ENCODE results near the gene ZDHHC1.
"Not testable (repeated sequence)": the region's sequence is repeated elsewhere in the genome, so short reads cannot be mapped to it uniquely, and the experiment has no call there.

Gene ZDHHC1

GRCh38 chr16:67430504-67430976 lies 14.3 kb upstream of the ZDHHC1 start:
- DNase-seq, result no peak

DNA sequence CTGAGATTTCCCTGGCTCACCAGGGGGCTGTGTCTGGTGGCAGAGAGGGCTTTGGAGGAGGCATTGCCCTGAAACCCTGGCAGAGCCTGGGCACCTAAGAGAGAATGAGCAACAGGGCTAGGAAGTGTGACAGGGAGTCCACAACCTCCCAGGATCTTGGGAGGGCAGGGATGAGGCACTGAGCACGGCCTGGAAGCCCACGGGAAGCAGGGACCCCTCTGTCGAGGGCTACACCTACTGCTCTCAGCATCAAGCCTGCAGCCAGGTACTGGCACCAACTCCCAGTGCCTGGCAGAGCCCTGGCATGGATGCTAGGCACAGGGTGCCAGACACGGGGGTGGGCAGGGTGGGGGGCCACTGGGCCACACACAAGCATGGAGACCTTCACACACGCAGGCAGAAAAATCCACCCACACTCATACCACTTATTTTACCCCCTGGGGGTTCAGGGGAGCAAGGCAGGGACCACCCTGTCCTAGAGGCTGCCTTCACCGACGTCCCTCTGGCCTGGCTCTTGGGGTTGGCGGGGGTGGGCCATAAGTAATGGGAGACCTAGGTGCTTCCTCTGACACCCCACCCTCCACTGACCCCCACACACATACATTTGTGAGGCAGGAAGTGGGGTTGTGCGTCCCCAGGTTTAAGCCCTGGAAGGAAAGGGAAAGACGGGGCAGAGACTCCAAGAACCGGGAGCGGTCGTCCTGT lies 13.7 kb upstream of the ZDHHC1 start:
- no peak for DNase-seq

DNA sequence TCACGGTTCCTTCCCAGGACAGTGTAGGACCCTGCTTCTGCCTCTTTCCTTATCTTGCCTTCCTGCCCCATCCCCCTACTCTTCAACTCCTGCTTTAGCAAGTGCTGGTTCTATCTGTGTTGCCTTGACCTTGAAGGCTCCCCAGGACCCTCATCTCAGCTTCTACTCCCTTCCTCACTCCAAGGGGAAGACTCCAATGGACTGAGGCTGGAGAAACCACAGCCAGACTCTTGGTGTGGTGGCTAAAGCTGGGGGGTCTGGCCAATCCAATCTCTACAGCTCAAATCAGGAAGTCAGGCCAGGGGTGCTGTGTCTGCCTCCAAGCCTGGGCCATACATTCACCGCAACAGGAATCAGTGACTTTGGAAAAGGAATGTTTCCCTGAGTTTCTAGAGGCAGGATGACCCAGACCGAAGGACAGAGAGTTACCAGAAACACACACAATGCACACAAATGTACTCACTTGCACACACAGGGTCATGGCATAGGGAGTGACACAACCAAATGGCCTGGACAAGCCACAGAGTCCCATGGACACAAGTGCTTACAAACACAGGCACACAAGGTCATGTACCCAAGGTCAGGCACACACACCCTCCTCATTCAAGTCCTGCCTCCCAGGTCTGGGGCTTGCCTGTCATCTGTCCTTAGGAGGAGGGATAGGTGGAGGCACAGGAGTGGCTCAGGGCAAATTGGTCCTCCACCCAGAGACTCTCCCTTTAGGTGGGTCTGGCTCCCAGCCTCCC lies 12.9 kb upstream of the ZDHHC1 start:
- no peak for DNase-seq

GRCh38 chr16:67428146-67428731 lies 12.0 kb upstream of the ZDHHC1 start:
- peak; percentile 29 for DNase-seq

GRCh38 chr16:67426950-67427349 lies 10.7 kb upstream of the ZDHHC1 start:
- no peak for DNase-seq

DNA sequence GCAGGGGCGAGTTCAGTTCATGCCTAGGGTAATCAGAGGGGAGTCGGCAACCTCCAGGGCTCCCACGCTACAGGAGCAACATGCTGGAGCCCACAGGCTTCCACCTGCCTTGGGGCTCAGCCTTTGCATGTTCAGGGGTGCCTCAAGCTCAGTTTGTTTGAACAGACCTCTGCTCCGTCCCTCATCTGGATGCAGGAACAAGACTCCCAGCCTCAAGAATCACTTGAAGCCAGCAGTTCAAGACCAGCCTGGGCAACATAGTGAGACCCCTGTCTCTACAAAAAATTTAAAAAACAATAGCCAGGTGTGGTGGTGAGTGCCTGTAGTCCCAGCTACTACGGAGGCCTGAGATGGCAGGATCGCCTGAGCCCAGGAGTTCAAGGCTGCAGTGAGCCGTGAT lies 9.7 kb upstream of the ZDHHC1 start:
- DNase-seq, result no peak

- no peak for DNase-seq
These were observed 9.3 kb upstream of the ZDHHC1 start for GRCh38 chr16:67425580-67425979.

DNA sequence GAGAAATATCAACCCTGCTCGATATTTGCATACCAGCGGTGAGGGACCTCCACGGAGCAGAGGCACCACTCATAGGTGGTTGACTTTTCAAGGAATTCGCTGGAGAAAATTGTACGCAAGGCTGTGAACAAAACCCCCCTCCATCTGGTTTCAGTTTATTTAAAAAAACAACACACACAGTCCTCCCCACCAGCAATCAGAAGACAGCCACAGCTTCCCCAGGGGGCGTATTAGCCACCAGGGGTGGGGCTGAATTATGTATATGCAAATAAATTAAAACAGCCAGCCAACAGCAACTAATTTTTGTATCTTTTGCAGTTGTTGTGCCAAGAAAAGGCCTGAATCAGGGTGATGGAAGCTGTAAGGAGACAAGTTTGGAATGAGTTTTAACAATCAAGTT lies 8.8 kb upstream of the ZDHHC1 start:
- DNase-seq, result no peak

DNA sequence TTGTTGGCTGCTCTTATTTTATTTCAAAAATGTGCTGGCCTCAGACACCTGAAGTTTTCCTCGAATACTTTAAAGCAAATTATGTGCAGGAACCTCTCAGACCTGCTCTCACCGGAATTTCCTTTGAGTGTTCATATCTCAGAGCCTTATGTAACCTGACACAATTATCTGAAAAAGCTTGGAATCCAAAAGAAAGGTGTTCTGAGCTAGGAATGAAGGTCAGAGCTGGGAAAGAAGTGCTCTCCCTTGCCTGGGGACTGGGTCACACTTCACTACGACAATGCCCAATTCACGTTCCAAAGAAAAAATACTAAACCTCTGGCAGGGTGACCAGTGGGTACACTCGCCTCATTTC lies 8.0 kb upstream of the ZDHHC1 start:
- no peak for DNase-seq

GRCh38 chr16:67423611-67424260 lies 7.5 kb upstream of the ZDHHC1 start:
- DNase-seq, result no peak

DNA sequence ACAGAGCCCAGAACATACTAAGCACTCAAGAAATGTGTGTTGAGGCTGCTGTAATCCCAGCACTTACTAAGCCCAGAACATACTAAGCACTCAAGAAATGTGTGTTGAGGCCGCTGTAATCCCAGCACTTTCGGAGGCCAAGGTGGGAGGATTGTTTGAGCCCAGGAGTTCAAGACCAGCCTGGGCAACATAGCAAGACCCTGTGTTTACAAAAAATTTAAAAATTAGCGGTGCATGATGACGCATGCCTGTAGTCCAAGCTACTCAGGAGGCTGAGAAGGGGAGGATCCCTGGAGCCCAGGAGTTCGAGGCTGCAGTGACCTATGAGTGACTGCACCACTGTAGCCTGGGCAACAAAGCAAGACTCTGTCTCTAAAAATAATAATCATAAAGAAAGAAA lies 6.7 kb upstream of the ZDHHC1 start:
- no peak for DNase-seq

DNA sequence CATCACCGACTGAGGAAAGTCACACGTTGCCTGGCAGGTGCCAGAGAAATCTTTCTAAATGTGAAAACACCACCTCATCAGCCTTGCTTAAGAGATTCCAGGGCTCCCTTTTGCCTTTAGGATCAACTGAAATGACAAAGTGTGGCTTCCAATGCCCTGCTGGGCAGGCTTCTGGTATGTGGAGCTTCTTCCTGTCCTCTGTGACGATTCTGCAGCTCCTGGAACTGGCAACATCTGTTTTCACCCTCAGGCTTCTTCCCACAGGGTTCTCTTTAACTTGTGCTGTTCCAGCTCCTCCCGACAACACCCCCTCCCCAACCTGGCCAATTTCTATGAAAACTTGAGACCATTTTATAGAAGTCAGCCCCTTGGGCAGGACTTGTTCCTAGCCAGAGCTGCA lies 4.8 kb upstream of the ZDHHC1 start:
- DNase-seq, result no peak

DNA sequence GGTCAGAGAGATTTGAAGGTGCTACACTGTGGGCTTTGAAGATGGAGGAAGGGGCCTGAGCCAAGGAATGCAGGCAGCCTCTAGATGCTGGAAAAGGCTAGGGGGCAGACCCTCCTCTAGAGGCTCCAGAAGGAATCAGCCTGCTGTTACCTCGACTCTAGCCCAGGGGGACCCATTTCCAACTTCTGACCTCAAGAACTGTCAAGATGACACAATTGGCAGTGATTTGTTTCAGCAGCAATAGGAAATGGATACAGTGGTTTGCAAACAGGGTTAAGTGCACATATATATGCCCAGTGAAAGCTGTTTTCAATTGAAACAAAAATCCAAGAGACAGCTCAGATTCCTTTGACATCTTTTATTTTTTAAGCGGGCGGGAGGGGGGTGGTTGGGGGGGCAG lies 3.7 kb upstream of the ZDHHC1 start:
- no peak for DNase-seq

GRCh38 chr16:67419502-67419901 lies 3.2 kb upstream of the ZDHHC1 start:
- DNase-seq, result no peak

DNA sequence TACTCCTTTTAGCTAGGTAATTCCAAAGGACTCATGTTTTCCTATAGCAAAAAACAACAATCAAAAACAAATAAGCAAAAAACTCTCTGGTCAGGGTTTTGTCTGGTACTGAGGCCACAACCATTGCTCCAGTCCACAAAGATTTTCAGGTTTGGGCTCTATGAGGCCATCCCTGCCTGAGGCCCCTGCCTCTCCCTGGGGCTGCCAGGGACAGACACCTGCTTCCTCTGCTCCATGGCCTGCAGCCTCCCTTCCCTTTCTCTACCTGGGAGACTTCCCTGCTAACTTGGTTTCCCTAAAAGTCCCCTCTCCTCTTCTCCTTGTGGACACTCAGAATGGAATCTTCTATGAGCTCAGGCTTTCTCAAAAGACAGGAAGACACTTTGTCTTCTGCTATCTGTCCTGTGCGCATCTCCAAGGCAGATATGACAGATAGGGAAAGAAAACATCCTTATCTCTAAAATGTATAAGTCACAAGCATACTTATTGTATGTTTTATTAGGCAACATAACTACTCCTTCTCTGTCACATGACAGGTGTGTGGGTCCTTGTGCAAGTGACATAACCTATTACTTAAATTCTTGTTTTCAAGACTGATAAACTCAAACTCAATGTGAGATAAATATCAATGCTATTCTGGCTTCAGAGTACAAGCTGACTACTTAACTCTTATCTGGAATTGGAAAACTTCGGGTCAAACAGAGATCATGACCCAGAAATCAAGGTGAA lies 1.2 kb upstream of the ZDHHC1 start:
- no peak for DNase-seq

- DNase-seq, result not testable (repeated sequence)
These were observed 856 bp downstream of the ZDHHC1 start for GRCh38 chr16:67415421-67415820.

- no peak for DNase-seq
These were observed 2.0 kb downstream of the ZDHHC1 start for GRCh38 chr16:67413978-67414911.

- no peak for DNase-seq
These were observed 4.0 kb downstream of the ZDHHC1 start for GRCh38 chr16:67412294-67412693.

DNA sequence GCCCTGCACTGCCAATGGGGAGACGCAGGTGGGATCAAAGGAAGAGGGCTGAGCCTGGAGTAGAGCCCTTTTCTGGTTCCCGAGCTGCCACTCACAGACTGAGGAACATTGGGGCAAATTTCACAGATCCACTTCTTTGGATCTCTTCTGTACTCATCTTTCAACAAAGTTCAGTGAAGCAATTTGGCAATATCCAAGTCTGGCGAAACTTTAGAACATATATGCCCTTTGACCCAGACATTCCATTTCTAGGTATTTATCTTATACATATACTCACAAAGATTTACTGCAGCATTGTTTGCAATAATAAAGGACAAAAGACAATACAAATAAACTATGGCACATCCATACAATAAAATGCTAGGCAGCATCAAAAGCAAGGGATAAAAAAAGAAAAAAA lies 4.9 kb downstream of the ZDHHC1 start:
- no peak for DNase-seq

GRCh38 chr16:67409631-67410030 lies 6.6 kb downstream of the ZDHHC1 start:
- no peak for DNase-seq

- no peak for DNase-seq
These were observed 8.4 kb downstream of the ZDHHC1 start for GRCh38 chr16:67407788-67408452.

Measured in CD4-positive, alpha-beta T cell treated with Interleukin-4 for 4 hours (primary cell).